HG02610 (cell line): ENCODE measurements around the gene SHPK.
"Not testable (repeated sequence)": the region's sequence is repeated elsewhere in the genome, so short reads cannot be mapped to it uniquely, and the experiment has no call there.

ENCODE experiments used
- ATAC-seq: cut with Tn5 transposase; IDR thresholded peaks from one replicate; pipeline ENCODE4 v1.9.1; 2021; ENCODE audit warnings: mild to moderate bottlenecking, moderate library complexity; ENCODE audit not compliant: unreplicated experiment

Gene SHPK

GRCh38 chr17:3592216-3592860, 43.7 kb downstream of the SHPK start:
- no peak for ATAC-seq

- ATAC-seq = no peak
These were observed 45.3 kb downstream of the SHPK start for GRCh38 chr17:3590768-3591167.

DNA sequence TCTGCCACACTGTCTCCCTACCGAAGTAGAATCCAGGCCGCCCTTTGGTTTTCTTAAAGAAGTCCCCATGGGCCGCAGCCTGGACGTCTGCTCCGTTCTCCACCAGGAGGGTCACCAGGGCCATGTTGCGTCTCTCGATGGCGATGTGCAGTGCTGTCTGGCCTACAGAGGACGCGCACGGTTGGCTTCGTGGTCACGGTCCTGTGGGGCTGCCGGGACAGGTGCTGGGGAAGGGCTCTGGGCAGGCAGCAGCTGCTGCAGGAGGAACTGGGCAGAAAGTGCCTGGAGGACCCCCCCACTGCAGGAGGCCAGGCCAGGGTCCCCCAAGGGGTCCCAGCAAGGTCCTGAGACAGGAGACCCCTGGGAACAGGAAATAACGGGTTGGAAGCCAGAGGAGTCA, 45.8 kb downstream of the SHPK start:
- no peak for ATAC-seq

DNA sequence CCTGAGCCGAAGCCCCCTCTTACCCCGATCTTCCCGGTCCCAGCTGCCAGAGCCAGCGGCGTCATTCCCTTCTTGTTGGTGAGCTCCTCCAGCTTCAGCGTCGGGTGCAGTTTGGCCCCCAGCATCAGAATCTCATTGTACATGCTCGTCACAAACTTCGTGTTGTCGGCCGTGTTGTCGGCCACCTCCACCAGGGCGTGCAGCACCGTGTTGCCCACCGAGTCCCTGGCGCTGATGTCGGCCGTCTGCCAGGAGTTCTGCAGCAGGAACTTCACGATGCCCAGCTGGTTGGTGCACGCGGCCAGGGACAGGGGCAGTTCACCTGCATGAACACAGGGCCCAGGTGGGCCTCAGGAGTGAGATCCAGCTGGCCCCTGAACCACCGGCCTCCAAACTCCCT, 46.3 kb downstream of the SHPK start:
- no peak for ATAC-seq

GRCh38 chr17:3585826-3586225, 50.2 kb downstream of the SHPK start:
- ATAC-seq = no peak

DNA sequence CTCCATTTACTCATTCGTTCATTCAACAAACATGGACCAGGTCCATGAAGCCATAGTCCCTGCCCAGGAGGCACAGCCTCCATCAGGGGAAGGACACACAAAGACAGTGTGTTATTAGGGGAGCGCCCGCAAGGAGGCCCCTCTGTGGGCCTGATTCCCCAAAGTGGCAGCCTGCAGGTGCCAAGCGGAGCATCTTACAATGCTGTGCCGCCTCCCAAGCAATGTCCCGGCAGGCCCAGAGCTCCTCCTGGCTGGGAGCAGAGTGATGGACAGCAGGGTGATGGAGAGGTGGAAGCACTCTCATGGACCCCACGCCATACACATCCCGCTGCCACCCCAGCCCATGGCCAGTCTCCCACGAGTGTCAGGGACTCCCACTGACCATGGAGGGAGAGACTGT, 52.6 kb downstream of the SHPK start:
- no peak for ATAC-seq

DNA sequence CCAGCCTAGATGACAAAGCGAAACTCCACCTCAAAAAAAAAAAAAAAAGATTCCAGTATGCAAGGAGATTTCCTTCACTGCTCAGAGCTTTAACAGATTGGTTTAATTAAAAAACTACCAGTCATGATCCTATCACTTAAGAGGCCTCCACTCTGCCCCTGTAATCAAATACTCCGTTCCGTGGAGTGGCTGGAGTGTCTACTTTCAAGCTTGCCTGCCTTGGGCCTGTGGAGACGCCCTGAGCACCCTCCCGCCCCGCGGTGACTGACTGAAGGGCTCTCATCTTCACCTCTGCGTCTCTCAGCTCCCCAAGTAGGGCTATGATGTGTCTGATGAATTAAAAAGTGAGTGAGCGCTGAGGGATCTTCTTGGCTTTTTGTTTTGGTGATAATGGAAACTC, 53.1 kb downstream of the SHPK start:
- ATAC-seq = no peak

GRCh38 chr17:3578667-3579066, 57.4 kb downstream of the SHPK start:
- ATAC-seq = not testable (repeated sequence)

- ATAC-seq = no peak
These were observed 59.1 kb downstream of the SHPK start for GRCh38 chr17:3576970-3577369.

GRCh38 chr17:3575511-3575910, 60.5 kb downstream of the SHPK start:
- ATAC-seq = no peak

DNA sequence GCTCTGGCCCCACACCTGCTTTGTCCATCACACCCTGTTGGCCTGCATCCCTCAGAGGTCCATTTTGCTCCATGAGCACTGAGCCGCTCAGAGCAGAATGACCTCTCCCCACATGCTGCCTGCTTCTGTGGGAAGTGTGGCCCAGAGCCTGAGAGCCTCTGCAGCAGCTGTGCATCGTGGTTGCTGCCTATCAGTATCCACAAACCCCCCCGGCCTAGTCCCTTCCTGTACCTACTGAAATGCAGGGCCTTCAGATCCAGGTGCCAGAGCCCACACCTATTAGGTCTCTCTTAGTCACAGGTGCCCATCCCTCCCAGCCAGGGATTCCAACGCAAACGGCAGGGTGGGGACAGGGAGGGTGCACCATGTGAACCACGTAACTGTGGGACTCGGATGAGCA, 61.8 kb downstream of the SHPK start:
- no peak for ATAC-seq

GRCh38 chr17:3573246-3574100, 62.6 kb downstream of the SHPK start:
- no peak for ATAC-seq

DNA sequence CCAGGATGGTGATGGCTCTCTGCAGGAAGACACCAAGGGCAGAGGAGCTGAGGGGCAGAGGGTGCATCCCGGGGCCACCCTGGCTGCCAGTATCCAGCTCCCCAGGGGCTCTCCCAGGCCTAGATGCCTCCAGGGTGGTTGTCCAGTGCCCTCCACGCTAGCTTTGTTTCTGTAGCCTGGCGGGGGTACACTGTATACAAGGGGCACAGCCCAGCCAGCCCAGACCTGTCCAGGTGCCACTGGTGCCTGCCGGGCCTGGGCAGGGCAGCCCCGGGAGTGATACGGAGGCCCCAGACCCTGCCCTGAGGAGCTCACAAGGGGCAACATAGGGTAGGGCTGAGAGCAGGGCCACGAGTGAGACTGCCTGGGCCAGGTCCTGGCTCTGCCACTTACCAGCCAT, 63.8 kb downstream of the SHPK start:
- no peak for ATAC-seq

DNA sequence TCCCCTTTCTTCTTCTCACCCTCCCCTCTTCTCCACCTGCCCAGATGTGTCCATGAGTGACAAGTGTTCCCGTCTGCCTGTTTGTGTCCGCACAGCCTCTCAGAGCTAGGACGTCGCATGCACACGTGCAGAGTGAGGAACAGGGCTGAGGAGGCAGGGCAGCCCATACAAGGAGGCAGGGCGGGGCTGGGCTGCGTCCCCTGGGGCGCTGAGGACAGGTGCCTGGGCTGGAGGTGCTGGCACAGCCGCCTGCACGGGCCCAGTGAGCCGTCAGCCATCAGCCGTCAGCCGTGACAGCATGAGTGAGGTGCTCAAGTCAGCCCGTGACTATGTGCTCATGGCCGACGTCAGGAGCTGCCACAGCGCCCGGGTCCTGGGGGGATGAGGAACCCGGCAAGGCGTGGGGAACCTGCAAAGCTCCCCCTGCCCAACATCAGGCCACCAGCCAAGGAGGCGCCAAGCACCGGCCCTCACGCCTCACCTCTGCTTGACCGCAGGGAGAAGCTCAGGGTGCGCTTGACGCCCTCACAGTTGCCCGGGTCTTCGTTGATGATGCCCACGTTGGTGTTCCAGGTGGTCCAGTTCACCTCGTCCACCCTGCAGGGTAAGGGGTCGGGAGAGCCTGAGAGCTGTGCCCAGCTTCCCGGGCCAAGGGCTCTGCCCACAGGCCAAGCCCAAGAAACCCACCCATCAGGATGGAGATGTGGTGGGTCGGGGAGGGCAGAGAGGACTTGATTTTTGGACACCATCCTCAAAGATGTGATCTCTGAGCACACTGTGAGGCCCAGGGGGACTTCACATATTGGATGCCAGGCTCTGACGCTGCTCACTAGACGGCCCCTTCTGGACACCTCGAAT, 64.8 kb downstream of the SHPK start:
- no peak for ATAC-seq

DNA sequence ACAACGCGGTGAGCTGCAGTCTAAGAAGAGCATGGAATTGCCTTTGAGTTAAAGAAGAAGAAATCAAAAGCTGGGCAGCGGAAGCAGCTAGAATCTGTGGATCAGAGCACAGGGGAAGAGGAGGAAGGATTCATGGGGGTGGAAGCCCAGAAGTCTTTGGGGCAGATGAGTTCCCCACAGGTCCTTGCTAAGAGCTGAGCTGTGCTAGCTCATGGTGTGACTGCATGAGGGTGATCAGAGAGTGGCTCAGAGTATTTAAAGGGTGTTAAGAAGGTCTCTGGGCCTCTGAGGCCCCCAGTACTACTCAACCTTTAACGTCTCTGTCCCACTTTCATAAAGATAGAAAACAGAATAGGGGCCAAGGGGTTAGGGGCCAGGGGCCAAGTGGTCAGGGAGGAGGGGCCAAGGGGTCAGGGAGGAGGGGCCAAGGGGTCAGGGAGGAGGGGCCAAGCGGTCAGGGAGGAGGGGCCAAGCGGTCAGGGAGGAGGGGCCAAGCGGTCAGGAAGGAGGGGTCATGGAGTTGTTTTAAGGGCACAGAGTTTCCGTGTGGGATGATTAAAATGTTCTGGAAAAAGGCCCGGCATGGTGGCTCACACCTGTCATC, 66.4 kb downstream of the SHPK start:
- ATAC-seq = no peak

DNA sequence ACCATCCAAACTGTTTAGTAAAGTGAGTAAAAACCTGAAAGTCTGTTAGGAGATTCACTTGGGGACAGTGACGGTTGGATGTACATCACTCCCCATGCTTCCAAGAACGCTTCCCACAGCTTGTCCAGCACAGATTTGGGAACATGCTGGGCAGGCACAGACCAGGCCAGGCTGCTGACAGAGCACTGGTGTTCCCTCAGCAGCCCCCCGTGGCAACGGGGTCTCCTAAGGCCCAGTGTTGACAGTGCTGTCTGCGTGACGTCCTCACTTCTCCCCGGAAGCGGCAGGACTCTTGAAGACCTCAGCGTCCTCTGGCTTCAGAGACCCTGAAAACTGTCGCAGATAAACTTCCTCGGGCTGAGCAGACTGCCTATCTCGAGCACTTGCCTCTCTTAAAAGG, 69.5 kb downstream of the SHPK start:
- no peak for ATAC-seq

DNA sequence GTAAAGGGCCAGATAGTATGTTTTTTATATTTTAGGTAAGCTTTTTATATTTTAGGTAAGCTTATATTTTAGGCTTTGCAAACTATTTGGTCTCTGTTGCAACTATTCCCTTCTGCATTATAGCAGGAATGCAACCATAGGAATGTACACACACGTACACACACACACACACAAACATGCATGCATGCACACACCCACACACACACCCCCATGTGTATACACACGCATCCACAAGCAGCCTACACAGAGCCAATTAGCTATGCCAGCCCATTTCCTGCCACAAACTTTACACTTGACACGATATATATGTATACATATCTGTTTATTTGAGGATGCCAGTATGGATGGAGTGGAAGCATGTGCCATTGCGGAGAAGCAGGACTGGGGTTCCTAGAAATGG, 70.9 kb downstream of the SHPK start:
- no peak for ATAC-seq

GRCh38 chr17:3564241-3564640, 71.8 kb downstream of the SHPK start:
- ATAC-seq = not testable (repeated sequence)

DNA sequence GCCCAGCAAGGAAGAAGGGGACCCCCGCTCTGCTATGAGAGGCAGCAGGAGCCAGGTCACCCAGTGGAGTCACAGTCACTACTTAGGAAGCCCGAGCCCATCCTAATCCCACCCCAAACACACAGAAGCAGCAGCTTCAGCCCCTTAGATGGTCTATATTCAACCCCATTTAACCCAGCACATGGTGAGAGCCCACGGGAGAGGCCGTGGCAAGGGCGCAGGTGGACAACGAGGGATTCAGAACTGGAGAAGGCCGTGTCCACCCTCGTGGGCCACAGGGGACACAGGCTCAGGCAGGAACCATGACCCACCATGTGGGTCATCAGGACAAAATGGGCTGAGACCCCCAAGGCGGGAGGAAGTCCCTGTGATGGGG, 76.8 kb downstream of the SHPK start:
- no peak for ATAC-seq

- ATAC-seq = peak; percentile 68
These were observed 77.3 kb downstream of the SHPK start for GRCh38 chr17:3558603-3559269.
